WTC11 (cell line): ENCODE data around the gene CPNE5.

Experiments used
- ELF4 ChIP-seq: sonication (generic); formaldehyde crosslinking; IDR thresholded peaks from 2 replicates; pipeline ENCODE4 v1.8.1; 2022; ENCODE audit warnings: low read depth, mild to moderate bottlenecking, moderate library complexity, missing genetic modification reagents
- ETV6 ChIP-seq: sonication (generic); formaldehyde crosslinking; IDR thresholded peaks from 2 replicates; pipeline ENCODE4 v1.8.1; 2022; ENCODE audit warnings: mild to moderate bottlenecking, missing genetic modification reagents
- ZNF121 ChIP-seq: sonication (generic); formaldehyde crosslinking; IDR thresholded peaks from 2 replicates; pipeline ENCODE4 v1.8.0; 2023; ENCODE audit warnings: missing genetic modification reagents
- TF ChIP-seq, protein P1 (sequence below): fragments of 200-600 bp; IDR thresholded peaks from 2 replicates; pipeline ENCODE4 v1.8.0; 2022; ENCODE audit warnings: antibody characterized with exemption
- TF ChIP-seq, protein P2 (sequence below): sonication (generic); formaldehyde crosslinking; IDR thresholded peaks from 2 replicates; pipeline ENCODE4 v1.8.0; 2022; ENCODE audit warnings: mild to moderate bottlenecking, missing genetic modification reagents
- TF ChIP-seq, protein P3 (sequence below): sonication (generic); formaldehyde crosslinking; conservative IDR thresholded peaks from 2 replicates; pipeline ENCODE4 v1.8.1; 2023; ENCODE audit warnings: mild to moderate bottlenecking, low read depth, missing genetic modification reagents, moderate library complexity

DNA sequence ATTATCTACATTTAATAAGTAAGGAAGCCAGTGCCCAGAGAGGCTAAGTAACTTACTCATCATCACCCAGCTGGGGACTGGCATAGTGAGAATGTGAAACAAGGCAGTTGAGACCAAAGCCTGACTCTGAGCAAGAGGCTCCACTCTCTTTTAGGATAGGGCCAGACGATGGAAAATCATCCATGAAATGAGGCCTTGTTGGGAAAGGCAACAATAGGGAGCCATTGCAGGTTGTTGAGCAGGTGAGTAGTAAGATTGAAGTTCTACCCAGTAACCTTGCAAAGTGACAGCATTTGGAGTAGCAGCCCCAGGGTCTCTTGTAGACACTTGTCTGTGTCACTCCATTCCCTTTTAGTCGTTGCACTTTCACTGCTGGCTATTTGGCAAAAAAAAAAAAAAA lies 2.5 kb upstream of the CPNE5 start:
- TF ChIP-seq, protein P1, sequence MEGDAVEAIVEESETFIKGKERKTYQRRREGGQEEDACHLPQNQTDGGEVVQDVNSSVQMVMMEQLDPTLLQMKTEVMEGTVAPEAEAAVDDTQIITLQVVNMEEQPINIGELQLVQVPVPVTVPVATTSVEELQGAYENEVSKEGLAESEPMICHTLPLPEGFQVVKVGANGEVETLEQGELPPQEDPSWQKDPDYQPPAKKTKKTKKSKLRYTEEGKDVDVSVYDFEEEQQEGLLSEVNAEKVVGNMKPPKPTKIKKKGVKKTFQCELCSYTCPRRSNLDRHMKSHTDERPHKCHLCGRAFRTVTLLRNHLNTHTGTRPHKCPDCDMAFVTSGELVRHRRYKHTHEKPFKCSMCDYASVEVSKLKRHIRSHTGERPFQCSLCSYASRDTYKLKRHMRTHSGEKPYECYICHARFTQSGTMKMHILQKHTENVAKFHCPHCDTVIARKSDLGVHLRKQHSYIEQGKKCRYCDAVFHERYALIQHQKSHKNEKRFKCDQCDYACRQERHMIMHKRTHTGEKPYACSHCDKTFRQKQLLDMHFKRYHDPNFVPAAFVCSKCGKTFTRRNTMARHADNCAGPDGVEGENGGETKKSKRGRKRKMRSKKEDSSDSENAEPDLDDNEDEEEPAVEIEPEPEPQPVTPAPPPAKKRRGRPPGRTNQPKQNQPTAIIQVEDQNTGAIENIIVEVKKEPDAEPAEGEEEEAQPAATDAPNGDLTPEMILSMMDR: no peak
- TF ChIP-seq, protein P2, sequence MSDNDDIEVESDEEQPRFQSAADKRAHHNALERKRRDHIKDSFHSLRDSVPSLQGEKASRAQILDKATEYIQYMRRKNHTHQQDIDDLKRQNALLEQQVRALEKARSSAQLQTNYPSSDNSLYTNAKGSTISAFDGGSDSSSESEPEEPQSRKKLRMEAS: no peak
- no peak for TF ChIP-seq ETV6 (CRISPR knock-in tag)
- no peak for TF ChIP-seq ELF4 (CRISPR knock-in tag)
- no peak for TF ChIP-seq ZNF121 (CRISPR knock-in tag)
- TF ChIP-seq, protein P3, sequence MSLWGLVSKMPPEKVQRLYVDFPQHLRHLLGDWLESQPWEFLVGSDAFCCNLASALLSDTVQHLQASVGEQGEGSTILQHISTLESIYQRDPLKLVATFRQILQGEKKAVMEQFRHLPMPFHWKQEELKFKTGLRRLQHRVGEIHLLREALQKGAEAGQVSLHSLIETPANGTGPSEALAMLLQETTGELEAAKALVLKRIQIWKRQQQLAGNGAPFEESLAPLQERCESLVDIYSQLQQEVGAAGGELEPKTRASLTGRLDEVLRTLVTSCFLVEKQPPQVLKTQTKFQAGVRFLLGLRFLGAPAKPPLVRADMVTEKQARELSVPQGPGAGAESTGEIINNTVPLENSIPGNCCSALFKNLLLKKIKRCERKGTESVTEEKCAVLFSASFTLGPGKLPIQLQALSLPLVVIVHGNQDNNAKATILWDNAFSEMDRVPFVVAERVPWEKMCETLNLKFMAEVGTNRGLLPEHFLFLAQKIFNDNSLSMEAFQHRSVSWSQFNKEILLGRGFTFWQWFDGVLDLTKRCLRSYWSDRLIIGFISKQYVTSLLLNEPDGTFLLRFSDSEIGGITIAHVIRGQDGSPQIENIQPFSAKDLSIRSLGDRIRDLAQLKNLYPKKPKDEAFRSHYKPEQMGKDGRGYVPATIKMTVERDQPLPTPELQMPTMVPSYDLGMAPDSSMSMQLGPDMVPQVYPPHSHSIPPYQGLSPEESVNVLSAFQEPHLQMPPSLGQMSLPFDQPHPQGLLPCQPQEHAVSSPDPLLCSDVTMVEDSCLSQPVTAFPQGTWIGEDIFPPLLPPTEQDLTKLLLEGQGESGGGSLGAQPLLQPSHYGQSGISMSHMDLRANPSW: no peak
